Transverse colon (tissue), 3 donors: ENCODE measurements around the gene GRAMD2B.

Experiments
- CTCF ChIP-seq, 5 experiments: fragments of 200-600 bp in 3 of 5; fragments of 450-650 bp in 2 of 5; sonication (generic) in 3 of 5; IDR thresholded peaks; 1 replicate in 2 of 5; 2 replicates in 3 of 5; pipeline ENCODE4 v1.5.1; 2016 to 2017; ENCODE audit warnings: antibody characterized with exemption in 5 of 5, inconsistent platforms in 3 of 5, mild to moderate bottlenecking in 2 of 5, moderate library complexity in 1 of 5
- EP300 ChIP-seq: sonication (generic); formaldehyde crosslinking; IDR thresholded peaks from one replicate; pipeline ENCODE4 v1.6.1; 2017; ENCODE audit warnings: antibody characterized with exemption, low read depth
- POLR2A ChIP-seq: fragments of 450-650 bp; IDR thresholded peaks from one replicate; pipeline ENCODE4 v1.6.1; 2016; ENCODE audit warnings: antibody characterized with exemption, mild to moderate bottlenecking, moderate library complexity

GRCh38 chr5:126520593-126520953, 97.4 kb downstream of the GRAMD2B start:
- TF ChIP-seq CTCF (IDR thresholded peaks at IDR 0.05): no peak
- TF ChIP-seq POLR2A: no peak
- TF ChIP-seq EP300: no peak
